ENCODE results near the gene HCRTR2.

HCRTR2 gene

GRCh38 chr6:55220961-55221360 is 46.6 kb downstream of the HCRTR2 start:
- H3K4me3 ChIP-seq (ENCODE audit: low read depth in 1 of 2, low read length in 2 of 2), result no peak overlapping the region
- no peak for ATAC-seq (ENCODE audit: insufficient read depth, low read depth)
- no peaks in the 10 kb centered on the region for H3K9me3 ChIP-seq (ENCODE audit: insufficient read depth, low read length, severe bottlenecking)
- H2AFZ ChIP-seq (ENCODE audit: low read depth, low read length), result no peak overlapping the region
- H4K20me1 ChIP-seq (ENCODE audit: insufficient read depth, low read length), result no peaks in the 10 kb centered on the region
- DNase-seq, result no peak
- no peak overlapping the region for H3K4me2 ChIP-seq (ENCODE audit: insufficient read depth, low read length)
- H3K79me2 ChIP-seq (ENCODE audit: insufficient read depth, low read length), result no peaks in the 10 kb centered on the region
- H3K4me1 ChIP-seq (ENCODE audit: insufficient read depth, low read length), result no peaks in the 10 kb centered on the region
- TF ChIP-seq CTCF (IDR thresholded peaks at IDR 0.05; ENCODE audit: borderline replicate concordance, extremely low read depth, low read length, poor library complexity, severe bottlenecking), result no peak
- TF ChIP-seq EZH2 (IDR thresholded peaks at IDR 0.05; ENCODE audit: borderline replicate concordance, low read depth, low read length, severe bottlenecking), result no peak
- H3K36me3 ChIP-seq (ENCODE audit: insufficient read depth, low read length), result no peaks in the 10 kb centered on the region
- no peak overlapping the region for H3K27ac ChIP-seq (ENCODE audit: low read length)
- H3K9ac ChIP-seq (ENCODE audit: low read depth, low read length), result no peak overlapping the region
- H3K27me3 ChIP-seq (ENCODE audit: insufficient read depth, low read length, poor library complexity), result no peaks in the 10 kb centered on the region

GRCh38 chr6:55227862-55228261 is 53.5 kb downstream of the HCRTR2 start:
- Histone ChIP-seq H3K9me3 (ENCODE audit: insufficient read depth, low read length, severe bottlenecking) (no peaks in the 10 kb centered on the region), H3K79me2 (ENCODE audit: insufficient read depth, low read length) (no peaks in the 10 kb centered on the region), H2AFZ (ENCODE audit: low read depth, low read length) (no peak overlapping the region), H3K36me3 (ENCODE audit: insufficient read depth, low read length) (no peaks in the 10 kb centered on the region), H3K4me1 (ENCODE audit: insufficient read depth, low read length) (no peaks in the 10 kb centered on the region), H4K20me1 (ENCODE audit: insufficient read depth, low read length) (no peaks in the 10 kb centered on the region), H3K4me2 (ENCODE audit: insufficient read depth, low read length) (no peak overlapping the region), H3K27me3 (ENCODE audit: insufficient read depth, low read length, poor library complexity) (no peaks in the 10 kb centered on the region), H3K4me3 (ENCODE audit: low read depth in 1 of 2, low read length in 2 of 2) (no peak overlapping the region), H3K9ac (ENCODE audit: low read depth, low read length) (no peak overlapping the region), H3K27ac (ENCODE audit: low read length) (no peak overlapping the region)
- ATAC-seq (ENCODE audit: insufficient read depth, low read depth) (no peak), DNase-seq (no peak)
- no peak for TF ChIP-seq EZH2 (IDR thresholded peaks at IDR 0.05; ENCODE audit: borderline replicate concordance, low read depth, low read length, severe bottlenecking)
- TF ChIP-seq CTCF (IDR thresholded peaks at IDR 0.05; ENCODE audit: borderline replicate concordance, extremely low read depth, low read length, poor library complexity, severe bottlenecking), result no peak

- Histone ChIP-seq H4K20me1 (ENCODE audit: insufficient read depth, low read length) (no peaks in the 10 kb centered on the region), H3K4me1 (ENCODE audit: insufficient read depth, low read length) (no peaks in the 10 kb centered on the region), H3K27me3 (ENCODE audit: insufficient read depth, low read length, poor library complexity) (no peaks in the 10 kb centered on the region), H3K4me3 (ENCODE audit: low read depth in 1 of 2, low read length in 2 of 2) (no peak overlapping the region), H3K36me3 (ENCODE audit: insufficient read depth, low read length) (no peaks in the 10 kb centered on the region), H2AFZ (ENCODE audit: low read depth, low read length) (no peak overlapping the region), H3K79me2 (ENCODE audit: insufficient read depth, low read length) (no peaks in the 10 kb centered on the region), H3K4me2 (ENCODE audit: insufficient read depth, low read length) (no peak overlapping the region), H3K27ac (ENCODE audit: low read length) (no peak overlapping the region), H3K9ac (ENCODE audit: low read depth, low read length) (no peak overlapping the region), H3K9me3 (ENCODE audit: insufficient read depth, low read length, severe bottlenecking) (no peaks in the 10 kb centered on the region)
- DNase-seq (no peak), ATAC-seq (ENCODE audit: insufficient read depth, low read depth) (no peak)
- TF ChIP-seq EZH2 (IDR thresholded peaks at IDR 0.05; ENCODE audit: borderline replicate concordance, low read depth, low read length, severe bottlenecking) (no peak), CTCF (IDR thresholded peaks at IDR 0.05; ENCODE audit: borderline replicate concordance, extremely low read depth, low read length, poor library complexity, severe bottlenecking) (no peak)
Observed at GRCh38 chr6:55239099-55239498, 64.8 kb downstream of the HCRTR2 start.
